HepG2 (cell line): ENCODE data around the gene CACNA1I. TPM values are rescaled to one million over a fixed set of nuclear protein-coding genes. Genes with fewer than 3 reads are reported as not detected.
A peak's percentile ranks its signal among the peaks of the same experiment; 100 is the strongest.

Source experiments
- ATF5 ChIP-seq: sonication (generic); formaldehyde crosslinking; IDR thresholded peaks from 2 replicates; pipeline ENCODE4 v1.4.0; 2020; ENCODE audit warnings: mild to moderate bottlenecking, low read depth, missing genetic modification reagents
- GMEB2 ChIP-seq: IDR thresholded peaks from 2 replicates; pipeline ENCODE4 v1.6.1; 2016; ENCODE audit warnings: missing biosample characterization, missing genetic modification reagents, low read depth
- ZNF274 ChIP-seq: sonication (generic); formaldehyde crosslinking; IDR thresholded peaks from 2 replicates; pipeline ENCODE4 v1.5.1; 2020; ENCODE audit warnings: mild to moderate bottlenecking, missing genetic modification reagents
- ZNF574 ChIP-seq: sonication (generic); formaldehyde crosslinking; IDR thresholded peaks from 2 replicates; pipeline ENCODE4 v1.4.0; 2020; ENCODE audit warnings: missing genetic modification reagents
- ZNF687 ChIP-seq: sonication (generic); formaldehyde crosslinking; IDR thresholded peaks from 2 replicates; pipeline ENCODE4 v1.5.1; 2020; ENCODE audit warnings: mild to moderate bottlenecking, missing genetic modification reagents, moderate library complexity
- polyA plus RNA-seq, 8 experiments: library from polyadenylated mRNA; depleted of rRNA in 3 of 8; stranded (reverse) in 7 of 8; unstranded in 1 of 8; fragments of >200 nt; fragmentation: Illumina TruSeq in 4 of 8; extraction: Trizol in 4 of 8; gene quantifications; 2 replicates each; pipeline versions ENCODE4 v1.2.1 to v1.2.3, GENCODE V29; 2011 to 2016; ENCODE audit warnings: low read depth in 4 of 8, missing spikeins in 1 of 8, mixed read lengths in 1 of 8; ENCODE audit not compliant: insufficient read depth in 1 of 8
- total RNA-seq, 5 experiments: library from RNA; depleted of rRNA; stranded (reverse); fragments of >200 nt; fragmentation: Illumina TruSeq; extraction: Trizol; gene quantifications; 2 replicates each; pipeline ENCODE4 v1.2.3, GENCODE V29; 2016; ENCODE audit warnings: low read depth in 1 of 5

Gene CACNA1I
- total and polyA plus RNA-seq, 2 of the 13 experiments (the other 11 are each of a cell fraction or from before 2014, with no cell fraction given), result not detected

- TF ChIP-seq ZNF574 (CRISPR knock-in tag) (no peak), ATF5 (CRISPR knock-in tag) (no peak), ZNF274 (CRISPR knock-in tag) (0 out of 2 replicates have a peak, but pooled peaks have one; percentile 34), ZNF687 (CRISPR knock-in tag) (peak; percentile 24), GMEB2 (CRISPR knock-in tag) (no peak)
These were observed 52.4 kb downstream of the CACNA1I start (continued) for GRCh38 chr22:39622881-39623367.
